ENCODE measurements around the gene UBQLN3. TPM values are rescaled to one million over a fixed set of nuclear protein-coding genes. Genes with fewer than 3 reads are reported as not detected.

UBQLN3 gene
- total RNA-seq (0.13 TPM), polyA plus RNA-seq (ENCODE audit: insufficient read depth in 1 of 8, insufficient read length in 8 of 8, low replicate concordance in 1 of 8) (not detected)
- long read RNA-seq, donor 1, result 0 reads
- long read RNA-seq, donor 2, result 0 reads
- long read RNA-seq, donor 3, result 0 reads
- long read RNA-seq, donor 4, result 0 reads
- long read RNA-seq, donor 5, result 0 reads
- long read RNA-seq, donor 6, result 0 reads
- long read RNA-seq, donor 7, result 0 reads
- long read RNA-seq, donor 8, result 0 reads
- long read RNA-seq, donor 9, result 0 reads
- long read RNA-seq, donor 10, result 0 reads
- long read RNA-seq, donor 11, result 0 reads

DNA sequence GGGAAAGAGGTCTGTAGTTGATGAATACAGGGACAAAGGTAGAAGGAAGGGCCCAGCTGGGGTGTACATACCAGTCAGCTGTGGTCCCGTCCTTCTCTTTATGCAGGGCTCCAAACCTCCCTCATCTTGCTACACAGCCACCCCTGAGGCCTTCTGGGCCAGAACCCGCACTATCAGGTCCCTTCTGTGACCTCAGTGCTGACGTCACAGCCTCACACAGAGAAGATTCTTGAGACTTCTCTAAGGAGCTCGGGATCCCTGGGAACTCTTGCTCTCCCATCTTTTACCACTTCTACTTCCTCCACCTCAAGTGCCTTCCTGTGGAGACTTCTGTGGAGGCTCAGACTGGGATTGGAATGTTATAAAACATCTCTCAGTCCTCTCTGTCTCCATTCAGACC, at the start of gene UBQLN3:
Gene UBQLN3 (minus strand): TSS at position 155 of the 400 bp plus-strand sequence. CDS start 399 bp downstream, outside the sequence.
- H3K27ac ChIP-seq (ENCODE audit: low read length), result no peak within 1 kb of the TSS
- DNase-seq, result no peak
- no peaks in the 10 kb centered on the region for H3K36me3 ChIP-seq (ENCODE audit: control insufficient read depth, insufficient read depth, low read length)

DNA sequence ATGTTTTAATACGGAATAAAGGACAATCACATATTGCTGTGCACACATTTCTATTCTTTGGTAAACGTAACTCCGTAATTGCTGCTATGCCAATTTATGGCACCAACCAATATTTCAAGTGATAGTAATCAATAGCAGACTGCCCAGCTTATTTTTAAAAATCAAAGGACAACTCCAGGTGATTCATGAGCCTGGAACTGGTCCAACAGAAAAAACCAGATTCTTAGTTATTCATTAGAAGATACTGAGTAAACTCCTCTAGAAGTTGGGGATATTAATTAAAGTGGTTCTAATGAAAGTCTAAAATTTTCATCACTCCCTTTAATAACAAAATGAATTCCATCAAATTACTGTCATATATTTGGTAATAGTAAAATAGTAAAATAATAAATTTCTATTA, 48.0 kb upstream of the UBQLN3 start:
- H3K4me1 ChIP-seq (ENCODE audit: control insufficient read depth, insufficient read depth, low read length), result no peaks in the 10 kb centered on the region
- H3K36me3 ChIP-seq (ENCODE audit: control insufficient read depth, insufficient read depth, low read length), result no peaks in the 10 kb centered on the region
- 50% methylated on average over 2 of the region's 3 CpGs for WGBS (ENCODE audit: insufficient coverage)
- H3K27ac ChIP-seq (ENCODE audit: low read length), result no peak overlapping the region
- DNase-seq, result no peak
- H3K4me3 ChIP-seq (ENCODE audit: low read length), result no peak overlapping the region
- H3K27me3 ChIP-seq (ENCODE audit: control insufficient read depth, insufficient read depth, low read length), result no peaks in the 10 kb centered on the region
- H3K9me3 ChIP-seq (replicated peaks; ENCODE audit: control insufficient read depth, low read depth, low read length), result no peaks in the 10 kb centered on the region

More for the DNA sequence above, at the start of gene UBQLN3:
- H3K27me3 ChIP-seq (ENCODE audit: control insufficient read depth, insufficient read depth, low read length), result no peaks in the 10 kb centered on the region
- H3K4me1 ChIP-seq (ENCODE audit: control insufficient read depth, insufficient read depth, low read length), result peaks cover 9% of the 10 kb centered on the region
- no peaks in the 10 kb centered on the region for H3K9me3 ChIP-seq (replicated peaks; ENCODE audit: control insufficient read depth, low read depth, low read length)
- WGBS (ENCODE audit: insufficient coverage), result 64% methylated on average over 3 of the region's 4 CpGs
- H3K4me3 ChIP-seq (ENCODE audit: low read length), result no peak within 1 kb of the TSS

DNA sequence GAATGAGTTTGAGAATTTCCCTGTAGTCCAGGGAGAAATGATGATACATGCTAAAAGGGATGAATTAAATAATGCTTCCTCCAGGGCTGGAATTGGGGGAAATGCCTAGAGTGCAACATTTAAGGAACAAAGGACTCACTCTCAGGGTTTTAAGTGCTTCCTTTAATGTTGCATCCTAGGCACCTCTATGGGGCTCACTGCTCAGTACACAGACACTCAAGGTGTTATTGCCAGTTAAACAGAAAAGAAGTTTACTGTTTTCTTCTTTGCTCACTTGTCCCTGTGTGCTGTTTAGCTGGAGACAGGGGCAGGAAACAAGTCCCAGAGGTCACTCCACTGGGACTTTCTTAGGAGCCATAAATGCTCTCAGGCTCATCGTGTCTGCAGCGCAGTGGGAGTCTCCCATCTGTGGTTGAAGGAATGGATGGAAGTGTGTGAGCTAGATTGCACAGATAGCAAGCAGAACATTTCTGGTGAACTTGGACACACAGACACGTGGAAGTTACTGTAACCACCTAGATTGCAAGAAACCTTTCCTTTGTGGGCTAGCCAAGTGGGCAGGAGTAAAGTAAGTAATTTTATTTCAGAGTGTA, 46.9 kb upstream of the UBQLN3 start:
- Histone ChIP-seq H3K27ac (ENCODE audit: low read length) (no peak overlapping the region), H3K27me3 (ENCODE audit: control insufficient read depth, insufficient read depth, low read length) (no peaks in the 10 kb centered on the region), H3K36me3 (ENCODE audit: control insufficient read depth, insufficient read depth, low read length) (no peaks in the 10 kb centered on the region), H3K4me1 (ENCODE audit: control insufficient read depth, insufficient read depth, low read length) (no peaks in the 10 kb centered on the region), H3K4me3 (ENCODE audit: low read length) (no peak overlapping the region), H3K9me3 (replicated peaks; ENCODE audit: control insufficient read depth, low read depth, low read length) (no peaks in the 10 kb centered on the region)
- DNase-seq, result no peak
- 22% methylated on average over 2 of the region's 3 CpGs for WGBS (ENCODE audit: insufficient coverage)

DNA sequence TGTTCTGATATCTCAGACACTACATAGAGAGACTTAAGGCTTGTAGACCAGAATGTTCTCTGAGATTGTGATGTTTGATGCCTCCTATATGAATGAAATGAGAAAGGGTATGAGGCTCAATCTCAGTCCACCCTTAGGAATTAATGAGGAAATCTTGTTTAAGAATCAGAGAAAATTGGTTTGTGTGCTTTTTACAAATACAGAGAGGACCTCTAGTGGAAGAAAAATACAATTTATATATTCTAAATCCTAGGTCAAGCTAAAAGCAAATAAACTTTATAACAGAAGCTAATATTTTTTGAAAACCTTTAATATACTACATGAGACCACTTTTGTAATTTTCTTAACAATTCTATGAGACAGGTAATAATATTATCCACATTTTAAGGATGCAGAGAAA, 43.6 kb upstream of the UBQLN3 start:
- Histone ChIP-seq H3K27me3 (ENCODE audit: control insufficient read depth, insufficient read depth, low read length) (no peaks in the 10 kb centered on the region), H3K27ac (ENCODE audit: low read length) (no peak overlapping the region), H3K4me1 (ENCODE audit: control insufficient read depth, insufficient read depth, low read length) (no peaks in the 10 kb centered on the region), H3K4me3 (ENCODE audit: low read length) (no peak overlapping the region), H3K36me3 (ENCODE audit: control insufficient read depth, insufficient read depth, low read length) (no peaks in the 10 kb centered on the region), H3K9me3 (replicated peaks; ENCODE audit: control insufficient read depth, low read depth, low read length) (no peaks in the 10 kb centered on the region)
- DNase-seq, result no peak

DNA sequence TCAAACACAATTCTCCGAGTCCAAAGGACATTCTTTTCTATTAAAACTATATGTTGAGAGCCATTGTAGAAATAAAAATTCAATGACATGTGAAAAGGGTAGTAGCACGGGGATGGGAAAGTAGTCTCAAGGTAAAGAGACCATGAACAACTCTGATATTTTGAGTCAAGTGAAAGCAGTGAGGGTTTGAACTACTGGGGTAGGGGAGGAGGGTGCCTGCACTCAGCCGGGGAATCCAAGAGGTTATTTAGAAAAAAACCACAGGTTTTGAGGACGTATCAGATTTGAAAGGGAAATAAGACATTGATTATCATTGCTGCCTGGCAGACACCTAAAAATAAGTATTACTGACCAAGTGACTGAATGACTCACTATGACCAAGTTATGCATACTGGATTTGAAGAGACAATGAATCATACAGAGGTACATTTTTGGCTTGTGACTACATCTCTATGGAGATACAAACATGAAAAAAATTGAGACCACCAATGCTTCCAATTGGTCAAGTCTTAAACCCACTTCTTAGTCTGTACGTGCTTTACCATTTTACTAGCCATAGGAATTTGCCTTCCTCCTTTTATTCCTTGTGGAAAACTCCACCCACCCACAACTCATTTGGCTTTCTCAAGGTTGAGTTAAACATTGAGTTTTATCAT, 40.8 kb upstream of the UBQLN3 start:
- no peaks in the 10 kb centered on the region for H3K9me3 ChIP-seq (replicated peaks; ENCODE audit: control insufficient read depth, low read depth, low read length)
- no peak overlapping the region for H3K4me3 ChIP-seq (ENCODE audit: low read length)
- WGBS (ENCODE audit: insufficient coverage), result 69% methylated on average over 2 of the region's 5 CpGs
- H3K36me3 ChIP-seq (ENCODE audit: control insufficient read depth, insufficient read depth, low read length), result no peaks in the 10 kb centered on the region
- no peaks in the 10 kb centered on the region for H3K4me1 ChIP-seq (ENCODE audit: control insufficient read depth, insufficient read depth, low read length)
- no peak for DNase-seq
- H3K27me3 ChIP-seq (ENCODE audit: control insufficient read depth, insufficient read depth, low read length), result no peaks in the 10 kb centered on the region
- H3K27ac ChIP-seq (ENCODE audit: low read length), result no peak overlapping the region

DNA sequence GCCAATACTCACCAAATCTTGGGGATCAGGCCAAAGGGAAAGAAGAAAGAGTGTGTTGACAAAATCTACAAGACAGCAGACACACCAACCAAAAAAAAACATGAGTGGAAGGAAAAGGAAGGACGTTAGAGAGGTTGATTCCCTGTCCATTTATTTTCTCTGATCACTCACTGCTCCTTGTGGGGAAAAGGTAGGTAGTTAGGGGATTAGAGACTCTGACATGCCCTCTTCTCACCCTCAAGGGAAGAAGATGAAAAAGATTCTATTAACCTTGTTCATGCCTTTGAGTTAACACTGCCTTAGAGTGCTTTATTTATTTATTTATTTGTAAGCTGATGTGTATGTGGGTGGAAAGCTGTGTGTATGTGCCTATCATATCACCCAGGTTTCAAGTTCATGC, 38.7 kb upstream of the UBQLN3 start, which contains the start of gene OR52H1:
Gene OR52H1 (minus strand): TSS at position 101 of the 400 bp plus-strand sequence. CDS start 3,035 bp downstream, outside the sequence.
- no CpG with 5 or more reads among the region's 1 CpG for WGBS (ENCODE audit: insufficient coverage)
- no peaks in the 10 kb centered on the region for H3K36me3 ChIP-seq (ENCODE audit: control insufficient read depth, insufficient read depth, low read length)

DNA sequence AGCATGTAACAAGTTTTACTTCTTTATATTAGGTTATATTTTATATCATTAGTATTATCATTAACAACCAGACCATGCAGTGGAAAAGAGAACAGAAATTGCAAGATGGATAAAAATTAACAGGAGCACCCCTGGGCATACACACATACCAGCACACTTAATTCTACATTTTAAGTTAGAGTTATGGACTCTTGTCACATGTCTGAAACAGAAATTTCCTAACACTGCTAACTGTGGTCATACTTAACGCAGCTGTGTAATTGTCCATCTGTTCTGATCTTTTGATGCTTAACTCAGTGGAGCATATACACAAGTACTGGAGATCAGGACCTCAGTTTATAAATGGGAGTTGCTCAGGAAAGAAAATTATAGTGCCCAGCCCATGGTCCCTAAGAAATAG, 38.2 kb upstream of the UBQLN3 start:
- no peak overlapping the region for H3K27ac ChIP-seq (ENCODE audit: low read length)
- no peaks in the 10 kb centered on the region for H3K4me1 ChIP-seq (ENCODE audit: control insufficient read depth, insufficient read depth, low read length)
- no peaks in the 10 kb centered on the region for H3K36me3 ChIP-seq (ENCODE audit: control insufficient read depth, insufficient read depth, low read length)
- DNase-seq, result no peak
- H3K9me3 ChIP-seq (replicated peaks; ENCODE audit: control insufficient read depth, low read depth, low read length), result no peaks in the 10 kb centered on the region
- H3K4me3 ChIP-seq (ENCODE audit: low read length), result no peak overlapping the region
- no CpG with 5 or more reads among the region's 1 CpG for WGBS (ENCODE audit: insufficient coverage)
- no peaks in the 10 kb centered on the region for H3K27me3 ChIP-seq (ENCODE audit: control insufficient read depth, insufficient read depth, low read length)

More for the DNA sequence above, 38.7 kb upstream of the UBQLN3 start, which contains the start of gene OR52H1:
- Histone ChIP-seq H3K4me3 (ENCODE audit: low read length) (no peak within 1 kb of the TSS), H3K4me1 (ENCODE audit: control insufficient read depth, insufficient read depth, low read length) (no peaks in the 10 kb centered on the region), H3K27ac (ENCODE audit: low read length) (no peak within 1 kb of the TSS), H3K9me3 (replicated peaks; ENCODE audit: control insufficient read depth, low read depth, low read length) (no peaks in the 10 kb centered on the region), H3K27me3 (ENCODE audit: control insufficient read depth, insufficient read depth, low read length) (no peaks in the 10 kb centered on the region)
- DNase-seq, result no peak

DNA sequence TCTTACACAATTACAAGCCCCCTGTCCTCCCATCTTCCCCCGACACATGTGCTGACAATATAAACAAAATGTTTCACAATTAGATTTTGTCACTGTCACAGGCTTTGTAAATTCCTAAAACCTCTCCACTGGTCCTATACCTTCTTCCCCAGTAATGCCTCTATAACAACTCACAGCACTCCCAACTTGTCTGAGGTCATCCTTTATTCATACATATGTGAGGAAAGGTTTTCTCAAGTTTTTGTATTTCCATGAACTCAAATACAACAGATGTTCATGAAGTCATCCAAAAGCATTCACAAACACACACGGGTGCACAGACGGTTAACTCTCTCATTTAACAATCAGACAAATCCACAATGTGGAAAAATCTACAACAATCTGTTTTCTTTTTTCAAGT, 36.7 kb upstream of the UBQLN3 start:
- Histone ChIP-seq H3K27me3 (ENCODE audit: control insufficient read depth, insufficient read depth, low read length) (no peaks in the 10 kb centered on the region), H3K27ac (ENCODE audit: low read length) (no peak overlapping the region), H3K4me1 (ENCODE audit: control insufficient read depth, insufficient read depth, low read length) (no peaks in the 10 kb centered on the region), H3K4me3 (ENCODE audit: low read length) (no peak overlapping the region), H3K36me3 (ENCODE audit: control insufficient read depth, insufficient read depth, low read length) (no peaks in the 10 kb centered on the region), H3K9me3 (replicated peaks; ENCODE audit: control insufficient read depth, low read depth, low read length) (no peaks in the 10 kb centered on the region)
- WGBS (ENCODE audit: insufficient coverage), result 91% methylated on average over 1 of the region's 3 CpGs
- peak; percentile 8 for DNase-seq

DNA sequence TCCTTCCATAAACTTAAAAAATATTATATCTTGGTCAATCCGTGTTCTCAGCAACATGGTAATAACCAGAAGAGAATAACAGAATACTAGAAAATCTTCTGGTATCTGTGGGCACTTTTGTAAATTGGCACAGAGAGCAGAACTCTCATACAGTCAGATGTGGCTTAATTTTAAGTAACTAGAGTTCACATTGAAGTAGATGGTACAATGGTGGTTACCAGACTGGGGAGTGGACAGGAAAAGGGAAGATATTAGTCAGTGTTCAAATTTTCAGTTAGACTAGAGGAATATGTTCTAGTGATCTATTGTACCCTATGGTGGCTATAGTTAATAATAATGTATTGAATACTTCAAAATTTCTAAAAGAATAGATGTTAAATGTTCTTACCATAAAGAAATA, 31.7 kb upstream of the UBQLN3 start:
- H3K36me3 ChIP-seq (ENCODE audit: control insufficient read depth, insufficient read depth, low read length), result no peaks in the 10 kb centered on the region
- no peaks in the 10 kb centered on the region for H3K4me1 ChIP-seq (ENCODE audit: control insufficient read depth, insufficient read depth, low read length)
- no CpG with 5 or more reads among the region's 1 CpG for WGBS (ENCODE audit: insufficient coverage)
- H3K9me3 ChIP-seq (replicated peaks; ENCODE audit: control insufficient read depth, low read depth, low read length), result no peaks in the 10 kb centered on the region
- H3K4me3 ChIP-seq (ENCODE audit: low read length), result no peak overlapping the region
- H3K27ac ChIP-seq (ENCODE audit: low read length), result no peak overlapping the region
- no peak for DNase-seq
- no peaks in the 10 kb centered on the region for H3K27me3 ChIP-seq (ENCODE audit: control insufficient read depth, insufficient read depth, low read length)

DNA sequence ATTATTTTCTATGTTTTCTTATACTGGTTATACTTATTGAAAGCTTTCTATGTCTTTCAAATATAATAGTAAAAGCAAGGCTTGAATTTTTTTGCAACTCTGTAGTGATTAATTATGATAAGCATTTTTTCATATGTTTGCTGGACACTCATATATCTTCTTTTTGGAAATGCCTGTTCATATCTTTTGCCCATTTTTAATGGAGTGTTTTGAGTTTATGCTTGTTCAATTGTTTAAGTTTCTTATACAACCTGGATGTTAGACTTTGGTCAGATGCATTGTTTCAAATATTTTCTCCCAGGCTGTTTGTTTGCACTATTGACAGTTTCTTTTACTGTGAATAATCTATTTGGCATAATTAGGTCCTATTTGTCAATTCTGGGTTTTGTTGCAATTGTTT, 26.7 kb upstream of the UBQLN3 start:
- Histone ChIP-seq H3K4me3 (ENCODE audit: low read length) (no peak overlapping the region), H3K36me3 (ENCODE audit: control insufficient read depth, insufficient read depth, low read length) (no peaks in the 10 kb centered on the region), H3K9me3 (replicated peaks; ENCODE audit: control insufficient read depth, low read depth, low read length) (no peaks in the 10 kb centered on the region), H3K27me3 (ENCODE audit: control insufficient read depth, insufficient read depth, low read length) (no peaks in the 10 kb centered on the region), H3K27ac (ENCODE audit: low read length) (no peak overlapping the region), H3K4me1 (ENCODE audit: control insufficient read depth, insufficient read depth, low read length) (no peaks in the 10 kb centered on the region)
- DNase-seq, result no peak

Measured in muscle of leg (tissue), 16 donors.